PC-9 (cell line): ENCODE data around the gene PUDP.

Source experiments
- EZH2 ChIP-seq: fragments of 200-600 bp; sonication (generic); IDR thresholded peaks from 2 replicates; pipeline ENCODE4 v1.8.0; 2017; ENCODE audit warnings: antibody characterized with exemption, low read depth
- TF ChIP-seq, protein P1 (sequence below): fragments of 200-600 bp; sonication (generic); conservative IDR thresholded peaks from 2 replicates; pipeline ENCODE4 v1.6.1; 2017; ENCODE audit warnings: mixed run types, antibody characterized with exemption, mild to moderate bottlenecking, moderate library complexity

DNA sequence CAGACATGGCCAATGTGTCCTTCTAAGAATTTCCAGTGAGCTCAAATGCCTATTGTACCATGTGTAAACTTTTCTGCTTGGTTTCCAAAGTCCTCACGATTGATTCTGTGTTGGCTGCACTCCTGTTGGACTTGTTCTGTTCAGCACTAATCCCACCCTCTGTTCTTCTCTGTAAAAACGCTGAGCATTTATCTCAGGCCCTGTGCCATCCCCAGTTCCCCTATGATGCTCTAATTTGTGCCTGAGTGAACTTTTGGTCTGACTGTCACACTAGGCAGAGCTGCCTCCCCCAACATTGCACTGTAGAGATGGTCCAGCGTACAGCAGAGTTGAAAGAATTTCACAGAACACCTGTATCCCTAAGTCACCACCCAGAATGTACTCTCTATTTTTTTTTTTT, 76.6 kb downstream of the PUDP start:
- TF ChIP-seq, protein P1, sequence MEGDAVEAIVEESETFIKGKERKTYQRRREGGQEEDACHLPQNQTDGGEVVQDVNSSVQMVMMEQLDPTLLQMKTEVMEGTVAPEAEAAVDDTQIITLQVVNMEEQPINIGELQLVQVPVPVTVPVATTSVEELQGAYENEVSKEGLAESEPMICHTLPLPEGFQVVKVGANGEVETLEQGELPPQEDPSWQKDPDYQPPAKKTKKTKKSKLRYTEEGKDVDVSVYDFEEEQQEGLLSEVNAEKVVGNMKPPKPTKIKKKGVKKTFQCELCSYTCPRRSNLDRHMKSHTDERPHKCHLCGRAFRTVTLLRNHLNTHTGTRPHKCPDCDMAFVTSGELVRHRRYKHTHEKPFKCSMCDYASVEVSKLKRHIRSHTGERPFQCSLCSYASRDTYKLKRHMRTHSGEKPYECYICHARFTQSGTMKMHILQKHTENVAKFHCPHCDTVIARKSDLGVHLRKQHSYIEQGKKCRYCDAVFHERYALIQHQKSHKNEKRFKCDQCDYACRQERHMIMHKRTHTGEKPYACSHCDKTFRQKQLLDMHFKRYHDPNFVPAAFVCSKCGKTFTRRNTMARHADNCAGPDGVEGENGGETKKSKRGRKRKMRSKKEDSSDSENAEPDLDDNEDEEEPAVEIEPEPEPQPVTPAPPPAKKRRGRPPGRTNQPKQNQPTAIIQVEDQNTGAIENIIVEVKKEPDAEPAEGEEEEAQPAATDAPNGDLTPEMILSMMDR: no peak
- TF ChIP-seq EZH2: no peak
